Measurements from ENCODE around the gene OLFML2B.
A peak's percentile ranks its signal among the peaks of the same experiment; 100 is the strongest.

Gene OLFML2B

DNA sequence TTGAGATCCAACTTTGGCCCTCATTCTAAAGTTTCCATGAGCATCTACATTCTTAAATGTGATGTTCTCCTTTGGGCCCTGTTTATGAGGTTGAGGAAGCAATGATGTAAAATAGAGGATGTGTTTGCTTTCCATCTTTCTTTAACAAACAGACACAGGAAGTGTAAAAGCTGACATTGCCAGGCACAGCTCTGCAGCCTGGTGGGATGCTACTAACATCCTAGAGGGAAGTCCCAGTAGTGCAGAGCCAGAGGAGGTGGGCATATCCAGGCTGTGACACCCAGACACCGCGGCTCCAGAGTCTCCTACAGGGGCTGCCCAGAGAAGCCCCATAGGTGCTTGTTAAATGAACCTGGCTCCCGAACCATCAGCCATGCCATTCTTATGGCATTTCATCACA is 16.2 kb downstream of the OLFML2B start:
- H3K36me3 ChIP-seq (ENCODE audit: insufficient read depth, low read length): no peaks in the 10 kb centered on the region
- H3K4me1 ChIP-seq (ENCODE audit: insufficient read depth, low read length, poor library complexity, severe bottlenecking): peaks cover 27% of the 10 kb centered on the region
- TF ChIP-seq, protein P1, sequence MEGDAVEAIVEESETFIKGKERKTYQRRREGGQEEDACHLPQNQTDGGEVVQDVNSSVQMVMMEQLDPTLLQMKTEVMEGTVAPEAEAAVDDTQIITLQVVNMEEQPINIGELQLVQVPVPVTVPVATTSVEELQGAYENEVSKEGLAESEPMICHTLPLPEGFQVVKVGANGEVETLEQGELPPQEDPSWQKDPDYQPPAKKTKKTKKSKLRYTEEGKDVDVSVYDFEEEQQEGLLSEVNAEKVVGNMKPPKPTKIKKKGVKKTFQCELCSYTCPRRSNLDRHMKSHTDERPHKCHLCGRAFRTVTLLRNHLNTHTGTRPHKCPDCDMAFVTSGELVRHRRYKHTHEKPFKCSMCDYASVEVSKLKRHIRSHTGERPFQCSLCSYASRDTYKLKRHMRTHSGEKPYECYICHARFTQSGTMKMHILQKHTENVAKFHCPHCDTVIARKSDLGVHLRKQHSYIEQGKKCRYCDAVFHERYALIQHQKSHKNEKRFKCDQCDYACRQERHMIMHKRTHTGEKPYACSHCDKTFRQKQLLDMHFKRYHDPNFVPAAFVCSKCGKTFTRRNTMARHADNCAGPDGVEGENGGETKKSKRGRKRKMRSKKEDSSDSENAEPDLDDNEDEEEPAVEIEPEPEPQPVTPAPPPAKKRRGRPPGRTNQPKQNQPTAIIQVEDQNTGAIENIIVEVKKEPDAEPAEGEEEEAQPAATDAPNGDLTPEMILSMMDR (conservative IDR thresholded peaks at IDR 0.05; ENCODE audit: low read length): no peak
- no peak for TF ChIP-seq EZH2phosphoT487 (IDR thresholded peaks at IDR 0.05; ENCODE audit: borderline replicate concordance)
- H3K9me2 ChIP-seq (replicated peaks; ENCODE audit: low read depth, low read length): no peaks in the 10 kb centered on the region
- no peak overlapping the region for H3K4me2 ChIP-seq (ENCODE audit: low read depth, low read length, poor library complexity, severe bottlenecking)
- H3K79me2 ChIP-seq (ENCODE audit: insufficient read depth, low read length): no peaks in the 10 kb centered on the region
- H4K20me1 ChIP-seq (ENCODE audit: insufficient read depth, low read length, poor library complexity, severe bottlenecking): no peaks in the 10 kb centered on the region
- no peak overlapping the region for H3K9ac ChIP-seq (ENCODE audit: low read depth, low read length, poor library complexity, severe bottlenecking)
- no peaks in the 10 kb centered on the region for H3F3A ChIP-seq (ENCODE audit: low read depth)
- H3K9me3 ChIP-seq (ENCODE audit: insufficient read depth, low read depth, low read length): no peaks in the 10 kb centered on the region
- H2AFZ ChIP-seq (ENCODE audit: low read length): no peak overlapping the region
- H3K27me3 ChIP-seq (ENCODE audit: insufficient read depth, low read length, poor library complexity, severe bottlenecking): no peaks in the 10 kb centered on the region
- no peak overlapping the region for H3K4me3 ChIP-seq (ENCODE audit: low read length, poor library complexity, severe bottlenecking)

DNA sequence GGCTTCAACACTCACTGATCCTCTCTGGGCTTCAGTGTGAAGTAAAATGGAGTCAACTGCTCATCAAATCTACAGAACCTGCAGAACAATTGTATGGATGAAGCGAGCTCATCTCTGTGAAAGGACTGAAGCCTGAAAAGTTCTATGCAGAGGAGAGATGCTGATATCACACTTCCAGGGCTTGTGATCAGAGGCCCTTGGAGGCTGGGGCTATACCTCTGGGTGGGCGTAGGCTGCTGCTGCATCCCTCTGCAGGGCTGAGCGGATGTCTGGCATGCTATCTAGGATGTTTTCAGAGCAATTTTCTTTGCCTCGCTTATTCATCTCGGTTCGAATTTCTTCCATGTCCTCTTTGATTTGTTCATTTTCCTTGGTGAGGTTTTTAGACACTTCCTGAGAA is 17.6 kb downstream of the OLFML2B start:
- H3K27me3 ChIP-seq (ENCODE audit: insufficient read depth, low read length, poor library complexity, severe bottlenecking): no peaks in the 10 kb centered on the region
- peak overlapping the region; percentile 29; the same call in 1 of the 2 replicates for H2AFZ ChIP-seq (ENCODE audit: low read length)

DNA sequence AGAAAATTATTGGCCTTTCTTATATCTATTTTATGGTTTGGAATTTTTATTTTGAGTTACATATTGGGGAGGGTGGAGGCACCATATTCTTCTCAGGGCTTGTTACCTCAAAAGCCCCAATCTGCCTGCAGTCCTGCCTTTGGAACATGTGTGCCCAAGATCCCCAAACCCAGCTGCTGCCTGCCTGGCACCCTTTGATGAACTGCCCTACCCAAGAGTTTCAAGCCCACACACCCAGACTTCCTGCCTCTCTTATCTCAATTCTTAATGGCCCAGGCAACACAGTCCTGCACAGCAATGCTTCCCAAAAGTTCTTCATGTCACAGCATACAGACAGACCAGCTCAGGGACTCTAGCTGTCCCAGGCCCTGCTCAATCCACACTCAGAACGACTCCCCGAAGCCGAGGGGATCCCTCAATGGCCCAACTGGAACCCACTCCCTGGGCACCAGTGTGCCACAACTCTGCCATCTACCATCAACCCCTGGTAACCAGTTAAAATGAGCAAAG is 19.2 kb downstream of the OLFML2B start:
- Histone ChIP-seq H3K4me2 (ENCODE audit: low read depth, low read length, poor library complexity, severe bottlenecking) (peak overlapping the region; percentile 64), H3K4me3 (ENCODE audit: low read length, poor library complexity, severe bottlenecking) (peak overlapping the region; percentile 39), H3F3A (ENCODE audit: low read depth) (no peaks in the 10 kb centered on the region), H3K4me1 (ENCODE audit: insufficient read depth, low read length, poor library complexity, severe bottlenecking) (peaks cover 34% of the 10 kb centered on the region), H3K9me2 (replicated peaks; ENCODE audit: low read depth, low read length) (no peaks in the 10 kb centered on the region), H3K27me3 (ENCODE audit: insufficient read depth, low read length, poor library complexity, severe bottlenecking) (no peaks in the 10 kb centered on the region), H2AFZ (ENCODE audit: low read length) (no peak overlapping the region), H3K9ac (ENCODE audit: low read depth, low read length, poor library complexity, severe bottlenecking) (peak overlapping the region; percentile 4), H3K79me2 (ENCODE audit: insufficient read depth, low read length) (no peaks in the 10 kb centered on the region), H3K9me3 (ENCODE audit: insufficient read depth, low read depth, low read length) (no peaks in the 10 kb centered on the region), H4K20me1 (ENCODE audit: insufficient read depth, low read length, poor library complexity, severe bottlenecking) (no peaks in the 10 kb centered on the region), H3K36me3 (ENCODE audit: insufficient read depth, low read length) (no peaks in the 10 kb centered on the region)
- TF ChIP-seq EZH2phosphoT487 (IDR thresholded peaks at IDR 0.05; ENCODE audit: borderline replicate concordance): no peak
- TF ChIP-seq, protein P1 (conservative IDR thresholded peaks at IDR 0.05; ENCODE audit: low read length): no peak

More for the DNA sequence above, 17.6 kb downstream of the OLFML2B start:
- TF ChIP-seq, protein P1 (conservative IDR thresholded peaks at IDR 0.05; ENCODE audit: low read length): no peak
- TF ChIP-seq EZH2phosphoT487 (IDR thresholded peaks at IDR 0.05; ENCODE audit: borderline replicate concordance): no peak
- Histone ChIP-seq H3F3A (ENCODE audit: low read depth) (no peaks in the 10 kb centered on the region), H3K79me2 (ENCODE audit: insufficient read depth, low read length) (no peaks in the 10 kb centered on the region), H3K4me1 (ENCODE audit: insufficient read depth, low read length, poor library complexity, severe bottlenecking) (peaks cover 34% of the 10 kb centered on the region), H3K9me3 (ENCODE audit: insufficient read depth, low read depth, low read length) (no peaks in the 10 kb centered on the region), H3K4me3 (ENCODE audit: low read length, poor library complexity, severe bottlenecking) (no peak overlapping the region), H3K9ac (ENCODE audit: low read depth, low read length, poor library complexity, severe bottlenecking) (no peak overlapping the region), H4K20me1 (ENCODE audit: insufficient read depth, low read length, poor library complexity, severe bottlenecking) (no peaks in the 10 kb centered on the region), H3K4me2 (ENCODE audit: low read depth, low read length, poor library complexity, severe bottlenecking) (no peak overlapping the region), H3K36me3 (ENCODE audit: insufficient read depth, low read length) (no peaks in the 10 kb centered on the region), H3K9me2 (replicated peaks; ENCODE audit: low read depth, low read length) (no peaks in the 10 kb centered on the region)

Measured in Loucy (cell line).